Hematopoietic multipotent progenitor cell treated with erythropoietin and hydrocortisone succinate and interleukin-3 and kit ligand, for 15 days (in vitro differentiated cells): ENCODE data around the gene HIPK2.

Experiments used
- DNase-seq: peaks from one replicate; pipeline ENCODE4 v3.0.0-alpha.2; 2015; ENCODE audit warnings: low spot score

Gene HIPK2

DNA sequence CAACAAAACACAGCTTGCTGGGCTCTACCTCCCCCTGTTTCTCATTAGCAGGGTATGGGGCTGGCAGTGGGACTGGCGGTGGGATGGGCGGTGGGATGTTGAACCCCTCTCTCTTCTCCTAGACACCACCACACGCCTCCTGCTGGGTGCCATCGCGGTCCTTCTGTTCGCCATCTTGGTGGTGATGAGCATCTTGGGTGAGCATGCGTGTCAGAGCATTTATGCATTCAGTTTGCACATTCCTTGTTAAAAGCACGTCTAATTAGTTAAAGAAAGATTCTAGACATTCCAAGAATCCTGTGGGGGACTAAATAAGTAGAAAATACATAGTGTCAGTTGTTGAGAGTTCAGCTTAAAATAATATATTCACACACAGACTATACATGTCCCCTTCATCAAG is 241.6 kb downstream of the HIPK2 start:
- no peak for DNase-seq

DNA sequence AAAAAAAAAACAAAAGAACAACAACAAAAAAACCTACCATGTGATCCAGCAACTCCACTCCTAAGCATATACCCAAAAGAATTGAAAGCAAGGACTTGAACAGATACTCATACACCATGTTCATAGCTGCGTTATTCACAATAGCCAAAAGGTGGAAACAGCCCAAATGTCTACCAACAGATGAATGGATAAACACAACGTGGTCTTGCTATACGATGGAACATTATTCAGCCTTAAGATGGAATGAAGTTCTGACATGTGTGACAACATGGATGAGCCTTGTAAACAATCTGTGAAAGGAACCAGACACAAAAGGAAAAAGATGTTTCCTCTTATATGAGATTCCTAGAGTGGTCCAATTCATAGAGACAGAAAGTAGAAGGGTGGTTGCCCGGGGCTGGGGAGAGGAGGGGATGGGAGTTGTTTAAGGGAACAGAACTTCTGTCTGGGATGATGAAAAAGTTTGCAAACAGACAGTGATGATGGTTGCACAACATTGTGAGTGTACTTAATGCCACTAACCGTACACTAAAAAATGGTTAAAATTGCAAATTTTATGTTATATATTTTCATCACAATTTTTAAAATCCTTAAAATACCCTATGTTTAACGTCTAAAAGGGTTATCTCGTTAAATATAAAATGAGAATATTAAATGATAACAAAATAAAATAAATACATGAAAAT is 242.7 kb downstream of the HIPK2 start:
- DNase-seq, result no peak

DNA sequence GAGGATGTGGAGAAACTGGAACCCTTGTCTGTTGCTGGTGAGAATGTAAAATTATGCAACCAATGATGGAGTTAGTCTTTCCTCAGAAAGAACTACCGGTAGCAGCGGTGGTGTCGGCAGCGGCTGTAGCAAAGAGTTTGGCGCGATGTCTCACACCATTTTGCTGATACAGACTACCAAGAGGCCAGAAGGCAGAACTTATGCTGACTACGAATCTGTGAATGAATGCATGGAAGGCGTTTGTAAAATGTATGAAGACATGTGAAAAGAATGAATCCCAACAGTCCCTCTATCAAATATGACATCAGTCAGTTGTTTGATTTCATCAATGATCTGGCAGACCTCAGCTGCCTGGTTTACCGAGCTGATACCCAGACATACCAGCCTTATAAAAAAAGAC is 243.7 kb downstream of the HIPK2 start:
- no peak for DNase-seq

DNA sequence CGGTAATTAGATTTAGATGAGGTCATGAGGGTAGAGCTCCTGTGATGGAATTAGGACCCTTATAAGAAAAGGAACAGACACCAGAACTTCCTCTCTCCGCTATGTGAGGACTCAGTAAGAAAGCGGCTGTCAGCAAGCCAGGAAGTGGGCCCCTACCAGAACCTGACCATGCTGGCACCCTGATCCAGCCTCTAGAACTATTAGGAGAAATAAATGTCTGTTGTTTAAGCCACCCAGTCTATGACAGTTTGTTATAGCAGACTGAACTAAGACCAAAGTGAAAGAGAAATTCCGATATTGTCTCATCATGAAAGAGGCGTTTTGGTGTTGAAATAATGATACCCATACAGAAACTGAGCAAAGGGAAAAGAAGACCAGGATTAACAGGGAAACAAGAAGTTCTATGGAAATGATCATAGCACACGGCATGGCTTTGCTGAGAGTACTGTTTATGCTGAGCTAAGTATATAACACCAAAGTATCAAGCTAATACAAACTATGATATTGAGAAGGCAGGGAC is 245.1 kb downstream of the HIPK2 start:
- no peak for DNase-seq

DNA sequence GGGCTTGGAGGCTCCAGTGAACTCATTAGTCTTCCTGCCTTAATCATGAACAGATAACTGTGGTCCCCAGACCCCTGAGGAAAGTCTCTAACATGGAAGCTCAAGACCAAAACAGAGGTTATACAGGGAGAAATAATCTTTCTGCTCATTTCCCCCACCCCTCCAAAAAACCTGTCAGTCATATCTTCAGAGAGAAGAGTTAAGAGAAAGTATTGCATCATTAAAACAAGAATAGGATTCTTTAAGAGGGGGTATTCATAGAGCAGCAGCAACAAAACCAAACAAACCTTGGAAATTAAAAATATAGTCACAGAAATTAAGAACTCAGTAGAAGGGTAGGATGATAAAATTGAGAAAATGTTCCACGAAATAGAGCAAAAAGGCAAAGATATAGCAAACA is 246.7 kb downstream of the HIPK2 start:
- no peak for DNase-seq

DNA sequence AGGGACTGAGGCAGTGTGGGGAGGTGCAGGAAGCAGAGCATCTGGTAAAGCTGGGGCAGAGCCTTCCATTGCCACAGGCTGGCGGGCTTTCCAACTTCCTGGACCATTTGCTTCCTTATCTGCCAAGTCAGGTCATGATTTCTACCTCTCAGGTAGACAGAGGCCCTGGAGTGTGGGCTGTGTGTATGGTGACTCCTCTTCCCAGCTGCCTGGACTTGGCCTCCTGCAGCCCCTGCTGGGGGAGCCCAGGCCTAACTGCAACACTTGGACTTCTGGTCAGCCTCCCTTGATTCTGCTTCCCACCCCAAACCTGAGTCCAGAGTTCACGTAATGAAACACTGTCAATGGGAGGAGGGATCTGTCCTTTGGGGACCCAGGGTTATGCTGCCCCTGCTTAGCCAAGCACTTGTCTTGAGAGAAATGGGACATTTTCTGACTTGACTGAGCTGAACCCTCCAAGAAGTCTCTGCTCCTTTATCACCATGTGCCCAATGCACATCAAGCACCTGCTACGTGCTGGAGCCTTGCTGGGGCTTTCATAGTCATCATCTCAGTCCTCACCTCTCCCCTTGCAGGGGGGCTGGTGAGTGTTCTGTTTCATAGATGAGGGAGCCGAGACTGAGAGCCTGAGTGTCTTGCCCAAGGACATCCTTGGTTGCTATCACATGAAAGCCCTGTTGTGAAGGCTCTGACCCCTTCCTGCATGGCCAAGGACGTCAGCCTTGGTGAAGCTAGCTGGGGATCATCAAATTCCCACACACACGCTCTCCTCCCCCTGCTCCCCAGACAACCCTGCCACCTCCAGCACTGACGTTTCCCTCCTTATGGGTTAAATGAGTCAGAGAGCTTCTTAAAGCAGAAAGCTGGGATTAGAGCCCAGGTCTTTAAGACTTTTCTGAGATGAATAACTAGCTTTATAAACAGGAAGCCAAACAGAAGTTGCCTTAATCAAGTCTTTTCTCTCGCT is 250.9 kb downstream of the HIPK2 start:
- DNase-seq, result no peak

DNA sequence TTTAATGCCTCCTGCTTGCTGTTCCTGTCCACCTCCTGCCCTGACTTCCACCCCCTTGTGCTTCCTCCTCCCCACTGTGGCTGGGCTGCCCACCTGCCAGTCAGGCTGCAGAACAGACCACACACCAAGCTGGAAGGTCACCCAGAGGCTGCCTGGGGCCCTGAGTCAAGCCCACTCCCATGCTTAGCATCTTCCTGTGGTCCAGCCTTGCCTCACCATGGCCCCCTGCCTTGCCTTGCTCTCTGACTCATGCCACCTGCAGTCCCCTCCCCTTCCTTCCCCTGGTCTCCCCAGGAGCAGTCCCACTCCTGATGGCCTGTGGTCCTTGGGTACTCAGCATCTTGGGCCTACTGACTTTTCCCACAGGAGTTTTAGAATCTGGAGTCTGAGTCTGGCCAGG is 252.0 kb downstream of the HIPK2 start:
- DNase-seq, result no peak

DNA sequence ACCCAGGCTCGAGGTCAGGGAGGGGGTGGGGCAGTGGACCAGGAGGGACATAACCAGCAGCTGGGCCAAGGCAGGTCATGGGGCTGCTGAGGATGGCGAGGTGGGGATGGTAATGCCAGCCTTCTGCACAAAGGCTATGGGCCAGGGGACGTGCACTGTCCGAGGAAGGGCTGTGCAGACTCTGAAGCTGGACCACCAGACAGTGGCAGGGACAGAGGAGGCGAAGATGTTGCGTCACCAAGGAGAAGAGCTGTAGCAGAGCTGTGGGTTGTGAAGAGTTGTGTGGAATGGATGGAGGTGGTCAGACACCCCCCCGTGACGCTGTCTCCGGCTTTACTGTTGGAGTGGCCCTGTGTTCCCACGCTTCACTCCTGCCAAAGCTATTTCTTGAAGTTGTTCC is 252.6 kb downstream of the HIPK2 start:
- no peak for DNase-seq

DNA sequence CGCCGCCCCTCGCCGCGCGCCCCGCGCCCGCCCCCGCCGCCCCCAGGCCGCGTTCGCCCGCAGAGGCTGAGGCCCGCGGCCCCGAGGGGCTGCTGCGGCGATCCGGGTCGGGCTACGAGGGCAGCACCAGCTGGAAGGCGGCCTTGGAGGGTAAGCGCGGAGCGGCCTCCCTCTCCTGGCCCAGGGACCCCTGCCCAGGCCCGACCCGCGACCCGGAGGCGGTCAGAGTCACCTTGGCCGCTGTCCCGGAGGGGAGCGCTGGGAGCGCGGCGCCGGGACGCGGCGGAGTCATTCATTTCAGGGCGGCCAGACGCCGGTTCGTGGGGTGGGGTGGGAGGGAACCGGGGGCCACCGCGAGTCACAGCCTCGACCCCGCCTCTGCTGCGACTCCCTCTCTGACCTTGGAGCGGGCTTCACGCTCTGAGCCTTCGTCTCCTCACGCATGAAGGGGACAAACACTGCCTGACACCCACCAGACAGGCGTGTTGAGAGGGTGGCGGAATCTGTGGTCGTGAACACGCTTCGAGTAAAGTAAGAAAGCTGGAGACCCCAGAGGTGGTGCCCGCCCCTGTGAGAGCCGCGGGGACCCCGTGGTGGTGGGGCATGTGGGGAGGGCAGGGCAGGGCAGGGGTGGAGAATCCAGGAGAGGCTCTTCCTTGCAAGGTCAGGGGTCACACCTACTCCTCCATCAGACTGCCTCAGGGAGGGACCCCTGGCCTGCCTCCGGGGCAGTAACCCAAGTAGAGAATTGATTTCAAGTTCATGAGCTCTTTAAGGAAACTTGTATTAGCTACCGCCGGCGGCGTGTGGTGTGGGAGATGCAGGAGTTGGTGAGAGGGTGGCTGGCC is 253.6 kb downstream of the HIPK2 start:
- no peak for DNase-seq

DNA sequence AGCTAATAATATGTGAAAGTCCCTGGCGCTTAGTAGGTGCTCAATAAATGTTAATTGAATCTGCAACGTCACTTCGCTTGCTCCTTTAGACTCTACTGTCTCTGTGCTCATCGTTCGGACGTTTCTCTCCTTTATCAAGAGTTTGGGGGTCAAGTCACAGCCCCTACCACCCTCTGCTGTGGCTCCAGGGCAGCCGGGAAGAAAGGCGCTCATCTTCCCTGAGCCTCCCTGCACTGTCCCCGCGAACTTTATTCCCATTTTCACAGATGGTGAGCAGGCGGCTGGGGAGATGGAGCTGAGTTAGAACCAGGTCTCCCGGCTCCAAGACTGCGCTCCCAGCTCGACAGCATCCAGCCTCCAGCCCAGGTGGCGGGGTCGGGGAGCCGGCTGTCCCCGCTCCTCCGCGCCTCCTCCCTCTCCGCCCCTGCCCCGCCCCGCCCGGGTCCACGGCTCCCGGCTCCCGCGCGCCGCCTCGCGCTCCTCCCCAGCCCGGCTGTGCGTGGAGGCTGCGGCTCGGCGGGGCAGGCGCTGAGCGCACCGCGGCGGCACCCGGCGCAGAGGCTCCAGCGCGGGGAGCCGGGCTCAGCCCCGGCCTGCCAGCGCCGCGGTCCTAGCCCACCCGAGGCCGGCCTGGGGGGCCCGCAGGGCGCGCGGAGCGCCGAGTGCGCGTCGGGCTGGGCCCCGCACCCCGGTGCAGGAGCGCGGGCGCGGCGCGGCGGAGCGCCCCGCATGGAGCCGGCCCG is 254.4 kb downstream of the HIPK2 start, which contains the start of gene CLEC2L:
CLEC2L (plus strand) TSS at position 487 of the 743 bp plus-strand sequence; CDS start at position 730, 243 bp downstream.
- DNase-seq, result no peak

DNA sequence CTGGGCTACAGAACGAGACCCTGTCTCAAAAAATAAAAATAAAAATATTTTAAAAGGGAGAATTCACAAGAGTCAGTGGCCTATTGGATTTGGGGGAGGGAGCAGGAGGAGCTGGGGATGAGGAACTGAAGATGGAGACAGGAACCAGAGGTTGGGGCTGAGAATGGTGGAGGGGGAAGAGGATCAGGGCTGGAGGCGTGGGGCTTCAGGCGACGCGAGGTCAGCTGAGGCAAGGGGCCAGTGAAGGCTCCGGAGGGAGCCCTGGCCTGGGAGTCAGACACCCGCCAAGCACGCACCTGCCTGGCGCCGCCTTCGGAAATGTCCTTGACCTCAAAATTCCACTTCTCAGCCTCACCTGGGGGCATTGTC is 255.0 kb downstream of the HIPK2 start:
- no peak for DNase-seq

DNA sequence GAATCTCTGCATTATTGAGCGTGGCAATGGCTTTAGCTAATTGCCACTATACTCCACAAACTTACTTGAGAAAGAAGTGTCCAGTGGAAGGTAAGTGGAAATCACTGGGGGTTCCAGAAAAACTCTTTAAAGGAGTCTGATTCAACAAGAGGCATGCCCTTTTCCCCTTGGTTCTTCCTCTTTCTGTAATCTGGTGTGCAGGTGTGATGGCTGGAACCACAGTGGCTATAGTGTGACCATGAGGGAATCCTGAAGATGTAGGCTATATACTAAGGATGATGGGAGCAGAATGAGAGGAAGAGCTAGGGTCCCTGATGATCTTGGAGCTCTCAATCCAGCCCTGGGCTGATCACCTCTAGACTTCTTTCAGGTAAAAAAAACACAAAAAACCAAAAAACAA is 256.4 kb downstream of the HIPK2 start:
- no peak for DNase-seq

DNA sequence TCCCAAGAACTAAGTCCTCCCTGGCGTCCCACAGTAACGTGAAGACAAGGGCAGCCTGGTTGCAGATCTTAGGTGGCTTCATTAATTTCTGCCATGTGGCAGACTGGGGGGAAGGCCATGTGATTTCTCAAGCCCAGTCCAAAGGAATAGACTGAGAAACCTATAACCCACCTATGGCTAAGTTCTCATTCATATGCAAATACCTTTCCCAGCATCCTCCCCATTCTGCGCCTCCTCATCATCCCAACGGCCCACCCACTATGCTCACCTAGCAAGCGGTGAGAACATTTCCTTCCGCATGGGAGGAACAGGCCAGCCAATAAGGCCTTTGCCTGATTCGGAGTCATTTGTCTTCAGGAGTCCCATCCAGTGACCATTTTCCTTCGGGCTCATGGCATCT is 262.5 kb downstream of the HIPK2 start:
- DNase-seq, result no peak
